Kidney (tissue), 14 donors: Measurements from ENCODE around the gene YWHAH. TPM values are rescaled to one million over a fixed set of nuclear protein-coding genes. Genes with fewer than 3 reads are reported as not detected.

Experiments
- DNase-seq, 5 donors: peaks; one replicate each; pipeline ENCODE4 v3.0.0-alpha.2; 2013 to 2020
- FAIRE-seq: peaks from 2 replicates; lab custom pipeline; 2012; peaks lifted over from hg19 to GRCh38; lab: Jason Lieb, UNC
- H3K27ac ChIP-seq, 2 donors: one replicate each; pipeline ENCODE4 v1.7.0; 2013; ENCODE audit warnings: low read depth in 2 of 2, low read length in 2 of 2, inconsistent platforms in 1 of 2
- H3K27me3 ChIP-seq: one replicate; pipeline ENCODE4 v1.7.1; 2013; ENCODE audit warnings: low read length, inconsistent platforms; ENCODE audit not compliant: control insufficient read depth, insufficient read depth
- H3K36me3 ChIP-seq, 3 donors: one replicate each; pipeline versions ENCODE4 v1.7.0 to v1.7.1; 2013; ENCODE audit warnings: low read length in 3 of 3, control low read depth in 1 of 3, inconsistent platforms in 1 of 3; ENCODE audit not compliant: insufficient read depth in 3 of 3, control insufficient read depth in 2 of 3
- H3K4me1 ChIP-seq, 3 donors: one replicate each; pipeline versions ENCODE4 v1.7.0 to v1.7.1; 2013; ENCODE audit warnings: low read length in 3 of 3, inconsistent platforms in 1 of 3, low read depth in 1 of 3; ENCODE audit not compliant: control insufficient read depth in 2 of 3, insufficient read depth in 2 of 3
- H3K4me3 ChIP-seq, 3 donors: one replicate each; pipeline versions ENCODE4 v1.7.0 to v1.8.1; 2013; ENCODE audit warnings: low read length in 3 of 3, control low read depth in 1 of 3, inconsistent platforms in 1 of 3
- H3K9ac ChIP-seq, 3 donors: one replicate each; pipeline versions ENCODE4 v1.7.0 to v1.7.1; 2013; ENCODE audit warnings: low read length in 3 of 3, control low read depth in 1 of 3, inconsistent platforms in 1 of 3
- H3K9me3 ChIP-seq, 3 donors: one replicate each; pipeline versions ENCODE4 v1.7.0 to v1.7.1; 2013; ENCODE audit warnings: low read length in 3 of 3, control low read depth in 1 of 3, inconsistent platforms in 1 of 3; ENCODE audit not compliant: control insufficient read depth in 2 of 3, insufficient read depth in 1 of 3
- CTCF ChIP-seq: IDR thresholded peaks from 3 replicates; pipeline ENCODE4 v1.5.1; 2012; ENCODE audit warnings: mild to moderate bottlenecking, moderate library complexity, borderline replicate concordance; ENCODE audit not compliant: insufficient read depth; ENCODE audit errors: extremely low read depth
- intact Hi-C: fragments of 100-400 bp; cut with DNase I; formaldehyde crosslinking; loops from one replicate; pipeline ENCODE4 v1.11.1; 2022
- polyA plus RNA-seq: library from polyadenylated mRNA; stranded (reverse); fragments of 350-450 nt; fragmentation: Illumina TruSeq; extraction: RNeasy Lipid Tissue Mini Kit (QIAGEN cat#74804); gene quantifications from one replicate; pipeline ENCODE4 v1.2.3, GENCODE V29; 2014; ENCODE audit warnings: low read depth, low replicate concordance; ENCODE audit not compliant: insufficient read depth
- total RNA-seq: library from RNA; stranded (reverse); fragmentation: NEBNext Ultra II Directional; extraction: Animal tissue kit (Norgen Biotek cat#: 25700); gene quantifications from one replicate; pipeline ENCODE4 v1.2.1, GENCODE V29; 2021
- donor health status: control.
- donor health status: control.
- donor health status: control.
- donor health status: control.
- donor health status: control.
- donor health status: DM: yes; HTN: yes; CAD: no.
- donor health status: Normal renal cell carcinoma (clear cell type).

YWHAH gene
- total and polyA plus RNA-seq, 2 donors from 2014 or later: 82.0 to 274 TPM

- no peak for FAIRE-seq
Observed at GRCh38 chr22:31956360-31956759, 12.0 kb downstream of the YWHAH start.

GRCh38 chr22:31957970-31958594, 13.7 kb downstream of the YWHAH start:
- Histone ChIP-seq H3K27ac (no peak overlapping the region), H3K36me3 (peaks cover 3 to 18% (median 7%) of the 10 kb centered on the region in 3 donors), H3K9me3 (no peaks in the 10 kb centered on the region), H3K4me3 (no peak overlapping the region), H3K27me3 (no peaks in the 10 kb centered on the region), H3K9ac (no peak overlapping the region), H3K4me1 (peaks cover 0 to 6% (median 2%) of the 10 kb centered on the region in 3 donors)
- intact Hi-C loops: no loop called here
- FAIRE-seq (no peak), DNase-seq (no peak)
- no peak for TF ChIP-seq CTCF

More at GRCh38 chr22:31956360-31956759, 12.0 kb downstream of the YWHAH start:
- Histone ChIP-seq H3K9me3 (no peaks in the 10 kb centered on the region), H3K4me3 (no peak overlapping the region), H3K36me3 (peaks cover 3 to 18% (median 7%) of the 10 kb centered on the region in 3 donors), H3K27ac (no peak overlapping the region), H3K9ac (no peak overlapping the region), H3K4me1 (peaks cover 0 to 8% (median 6%) of the 10 kb centered on the region in 3 donors), H3K27me3 (no peaks in the 10 kb centered on the region)
- DNase-seq: peak in 1 of 5 donors; percentile 26
- intact Hi-C loops: no loop called here
- no peak for TF ChIP-seq CTCF

- H3K4me3 ChIP-seq: no peak overlapping the region
- TF ChIP-seq CTCF: no peak
- H3K36me3 ChIP-seq: peaks cover 3 to 18% (median 7%) of the 10 kb centered on the region in 3 donors
- no peak overlapping the region for H3K27ac ChIP-seq
- peak in 1 of 5 donors; percentile 62 for DNase-seq
- intact Hi-C loops: no loop called here
- H3K9ac ChIP-seq: no peak overlapping the region
- no peaks in the 10 kb centered on the region for H3K9me3 ChIP-seq
- H3K27me3 ChIP-seq: no peaks in the 10 kb centered on the region
- FAIRE-seq: no peak
- peaks cover 0 to 2% (median 1%) of the 10 kb centered on the region in 3 donors for H3K4me1 ChIP-seq
Observed at GRCh38 chr22:31958625-31959239, 14.4 kb downstream of the YWHAH start.
